Hematopoietic multipotent progenitor cell treated with erythropoietin and hydrocortisone succinate and interleukin-3 and kit ligand, for 4 days (in vitro differentiated cells): ENCODE data around the gene CSNK2A1.

Source experiments
- DNase-seq: peaks from one replicate; pipeline ENCODE4 v3.0.0-alpha.2; 2015

The CSNK2A1 gene

GRCh38 chr20:563187-563586 is 19.6 kb upstream of the CSNK2A1 start:
- no peak for DNase-seq

DNA sequence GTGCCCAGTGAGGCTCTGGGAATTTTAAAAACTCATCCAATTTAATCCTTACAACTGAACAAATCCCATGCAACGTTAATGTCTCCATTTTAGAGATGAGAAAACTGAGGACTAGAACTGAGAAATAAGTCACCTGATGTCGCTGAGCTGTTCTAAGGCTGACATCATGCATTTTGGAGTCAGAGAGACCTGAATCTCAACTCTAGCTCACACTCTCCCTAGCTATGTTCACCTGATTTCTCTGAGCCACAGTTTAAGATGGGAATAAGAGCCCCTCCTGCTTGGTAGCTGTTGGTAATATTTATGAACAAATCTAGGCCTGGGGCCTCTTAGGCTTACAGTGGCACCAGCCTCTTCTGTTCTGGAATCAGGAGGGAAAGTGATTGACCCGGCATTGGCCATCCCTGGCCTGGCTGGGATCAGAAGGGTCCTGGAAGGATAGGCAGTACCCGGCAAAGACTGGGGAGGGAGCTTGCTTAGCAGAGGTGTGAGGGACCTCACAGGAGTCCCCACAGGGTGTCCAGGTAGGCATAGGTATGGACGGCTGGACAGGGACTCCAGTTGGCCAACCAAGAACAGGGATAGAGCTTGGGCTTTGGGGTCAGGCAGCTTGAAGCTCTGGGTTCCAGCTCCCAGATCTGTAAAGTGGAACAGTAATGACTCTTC is 18.8 kb upstream of the CSNK2A1 start:
- no peak for DNase-seq

DNA sequence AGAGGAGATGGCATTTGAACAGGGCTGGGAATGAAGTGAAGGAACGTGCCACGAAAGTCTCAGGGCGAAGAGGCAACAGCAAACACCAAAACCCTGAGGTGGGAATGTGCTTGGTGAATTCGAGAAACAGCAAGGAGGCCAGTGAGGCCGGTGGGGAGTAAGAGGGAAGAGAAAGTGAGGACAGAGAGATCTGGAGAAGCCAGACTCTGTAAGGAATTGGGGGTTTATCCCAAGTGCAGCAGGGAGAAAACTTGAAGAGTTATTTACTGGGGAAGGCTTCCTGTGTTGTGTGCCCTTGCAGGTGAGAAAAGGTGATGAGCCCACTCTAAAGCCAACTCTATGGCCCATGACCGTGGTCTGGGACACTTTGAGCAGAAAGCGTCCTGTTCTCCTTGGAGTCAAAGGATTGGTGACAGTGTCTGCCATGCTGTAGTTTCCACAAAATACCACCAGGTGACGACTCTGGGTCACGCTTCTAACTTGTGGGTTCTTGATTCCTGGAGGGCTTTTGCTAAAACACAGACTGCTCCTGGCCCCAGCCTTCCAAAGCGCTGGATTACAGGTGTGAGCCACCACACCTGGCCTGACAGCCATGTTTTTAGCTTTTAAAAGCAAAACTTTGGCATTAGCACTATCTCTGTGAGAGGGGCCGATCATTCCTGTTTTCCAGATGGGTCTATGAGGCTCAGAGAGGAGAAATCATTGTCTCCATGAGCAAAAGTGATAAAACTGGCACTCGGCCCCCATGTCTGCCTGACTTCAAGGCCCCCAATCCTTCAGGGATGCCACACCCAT is 18.0 kb upstream of the CSNK2A1 start:
- peak; percentile 87 for DNase-seq

GRCh38 chr20:560680-561079 is 17.1 kb upstream of the CSNK2A1 start:
- DNase-seq, result no peak

- no peak for DNase-seq
Observed at GRCh38 chr20:558117-558516, 14.5 kb upstream of the CSNK2A1 start.

DNA sequence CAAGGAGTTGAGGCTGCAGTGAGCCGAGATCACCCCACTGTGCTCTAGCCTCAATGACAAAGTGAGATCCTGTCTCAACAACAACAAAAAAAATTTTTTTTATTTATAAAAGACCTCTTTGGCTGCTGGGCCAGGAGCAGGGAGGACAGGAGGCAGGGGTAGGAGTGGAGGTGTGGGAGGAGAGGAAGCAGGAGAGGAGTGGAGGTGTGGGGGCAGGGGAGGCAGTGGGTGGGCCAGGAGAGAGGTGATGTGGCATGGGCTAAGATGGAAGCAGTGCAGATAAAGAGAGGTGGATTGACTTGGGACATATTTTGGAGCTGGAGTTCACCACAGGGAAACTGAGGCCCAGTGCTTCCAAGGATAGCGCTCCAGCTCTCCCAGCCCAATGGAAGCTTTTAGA is 13.4 kb upstream of the CSNK2A1 start:
- no peak for DNase-seq

DNA sequence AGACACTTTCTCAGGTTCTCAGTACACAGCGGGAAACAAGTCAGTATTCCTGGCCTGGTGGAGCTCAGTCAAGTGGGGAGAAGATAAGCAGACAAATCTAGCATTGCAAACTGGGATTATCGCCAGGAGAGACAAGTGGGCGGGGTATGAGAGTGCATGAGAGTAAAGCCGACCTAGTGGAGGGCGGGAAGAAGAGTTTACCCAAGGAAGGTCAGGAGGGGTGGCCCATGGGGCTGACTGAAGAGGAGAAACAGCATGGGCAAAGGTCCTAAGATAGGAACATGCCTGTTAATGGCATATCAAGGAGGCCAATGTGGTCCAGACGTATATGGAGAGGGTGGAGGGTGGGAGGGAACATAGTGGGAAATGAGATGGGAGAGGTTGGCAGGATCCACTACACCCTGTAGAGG is 12.4 kb upstream of the CSNK2A1 start:
- DNase-seq, result peak; percentile 70

GRCh38 chr20:550611-551010 is 7.0 kb upstream of the CSNK2A1 start:
- no peak for DNase-seq

GRCh38 chr20:549722-550496 is 6.3 kb upstream of the CSNK2A1 start:
- peak; percentile 57 for DNase-seq

GRCh38 chr20:548906-549305 is 5.3 kb upstream of the CSNK2A1 start:
- DNase-seq, result peak; percentile 55

DNA sequence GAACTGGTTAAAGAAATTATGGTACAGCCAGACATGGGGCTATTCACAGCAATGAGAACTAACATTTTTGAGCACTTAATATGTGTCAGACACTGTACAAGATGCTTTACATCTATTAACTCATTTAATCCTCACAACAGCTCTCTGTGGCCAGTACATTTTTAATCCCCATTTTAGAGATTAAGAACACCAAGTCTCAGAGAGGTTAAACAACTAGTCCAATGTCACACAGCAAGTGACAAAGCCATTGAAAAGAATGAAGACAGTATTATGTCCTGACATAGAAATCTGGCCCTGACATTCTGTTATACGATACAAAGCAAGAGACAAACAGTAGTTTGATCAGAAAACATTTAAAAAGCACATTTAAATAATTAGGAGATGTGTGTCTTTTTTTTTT is 3.8 kb upstream of the CSNK2A1 start:
- DNase-seq, result no peak

DNA sequence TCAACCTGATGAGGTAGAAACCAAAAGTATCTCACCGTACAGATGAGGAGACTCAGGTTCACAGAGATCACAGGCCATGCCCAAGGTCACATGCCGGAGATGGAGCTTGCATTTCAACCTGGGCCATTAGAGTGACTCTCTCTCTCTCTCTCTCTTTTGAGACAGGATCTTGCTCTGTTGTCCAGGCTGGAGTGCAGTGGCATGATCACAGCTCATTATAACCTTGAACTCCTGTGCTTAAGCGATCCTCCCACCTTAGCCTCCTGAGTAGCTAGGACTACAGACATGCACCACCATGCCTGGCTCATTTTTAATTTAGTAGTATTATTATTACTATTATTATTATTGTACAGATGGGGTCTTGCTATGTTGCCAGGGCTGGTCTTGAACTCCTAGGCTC is 2.8 kb upstream of the CSNK2A1 start:
- no peak for DNase-seq

GRCh38 chr20:544153-544725 is 649 bp upstream of the CSNK2A1 start:
- DNase-seq, result no peak

GRCh38 chr20:542777-543368 is 717 bp downstream of the CSNK2A1 start:
- DNase-seq, result peak; percentile 65

DNA sequence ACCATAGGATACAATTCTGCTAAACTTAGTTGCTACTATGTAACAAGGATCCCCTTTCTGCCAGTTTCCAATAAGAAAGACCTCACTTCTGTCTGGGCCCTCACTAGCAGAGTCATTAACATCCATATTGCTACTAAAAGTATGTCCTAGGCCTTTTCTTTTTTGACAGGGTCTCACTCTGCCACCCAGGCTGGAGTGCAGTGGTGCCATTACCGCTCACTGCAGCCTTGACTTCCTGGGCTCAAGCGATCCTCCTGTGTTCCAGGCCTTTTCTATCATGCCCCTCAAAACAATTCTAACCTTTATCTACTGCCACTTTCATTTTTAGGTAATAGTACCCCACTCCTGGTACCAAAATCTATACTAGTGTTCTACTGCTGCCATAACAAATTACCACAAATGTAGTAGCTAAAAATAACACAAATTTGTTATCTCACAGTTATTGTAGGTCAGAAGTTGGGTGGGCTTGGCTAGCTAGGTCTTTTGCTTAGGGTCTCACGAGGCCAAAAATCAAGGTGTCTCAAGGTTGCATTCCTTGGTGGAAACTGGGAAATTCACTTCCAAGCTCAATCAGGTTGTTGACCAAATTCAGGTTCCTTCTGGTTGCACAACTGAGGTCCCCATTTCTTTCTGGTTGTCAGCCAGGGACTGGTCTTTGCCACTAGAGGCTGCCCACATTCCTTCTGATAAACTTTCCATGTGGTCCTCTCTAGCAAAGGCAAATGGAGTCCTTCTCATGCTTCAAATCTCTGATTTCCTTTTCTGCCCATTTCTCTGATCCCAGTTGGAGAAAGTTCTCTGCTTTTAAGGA is 3.0 kb downstream of the CSNK2A1 start:
- peak; percentile 62 for DNase-seq

DNA sequence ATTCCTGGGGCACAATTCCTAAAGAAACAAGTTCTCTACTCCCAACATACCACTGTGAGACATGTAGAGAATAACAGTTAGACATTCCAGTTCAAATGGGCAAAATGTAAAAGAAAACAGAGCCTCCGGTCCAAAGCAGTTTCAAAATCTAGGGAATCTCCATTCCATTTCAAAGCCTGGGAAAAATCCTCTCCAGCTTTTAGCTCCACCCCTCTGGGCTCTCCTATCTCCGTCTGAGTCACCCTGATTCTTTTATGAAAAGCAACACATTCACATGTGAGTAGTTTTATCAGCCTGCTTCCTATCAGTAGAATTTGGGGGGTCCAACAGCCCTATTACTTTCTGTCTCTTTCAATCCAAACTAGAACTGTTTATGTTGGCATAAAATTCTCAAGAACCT is 3.7 kb downstream of the CSNK2A1 start:
- DNase-seq, result no peak

GRCh38 chr20:539191-539590 is 4.4 kb downstream of the CSNK2A1 start:
- DNase-seq, result peak; percentile 40

GRCh38 chr20:537983-538382 is 5.6 kb downstream of the CSNK2A1 start:
- DNase-seq, result no peak

GRCh38 chr20:536426-537010 is 7.1 kb downstream of the CSNK2A1 start:
- DNase-seq, result peak; percentile 71

DNA sequence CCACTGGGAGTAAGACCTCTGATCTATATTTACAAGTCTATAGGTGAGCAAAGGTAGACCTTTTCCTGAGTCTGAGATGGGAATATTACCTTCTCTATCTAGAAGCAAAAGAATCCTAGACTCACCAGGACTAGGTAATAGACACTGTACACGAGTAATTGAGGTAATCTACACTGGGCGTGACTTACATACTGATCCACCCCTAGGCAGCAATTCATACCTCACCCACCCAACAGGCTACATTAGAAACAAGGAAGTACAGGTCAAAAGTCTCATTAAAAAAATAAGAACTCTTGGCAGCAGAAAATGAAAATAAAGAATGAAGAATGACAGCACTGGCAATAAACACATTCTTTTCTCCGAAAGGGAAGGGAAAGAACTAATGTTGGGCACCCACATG is 7.6 kb downstream of the CSNK2A1 start:
- peak; percentile 67 for DNase-seq

DNA sequence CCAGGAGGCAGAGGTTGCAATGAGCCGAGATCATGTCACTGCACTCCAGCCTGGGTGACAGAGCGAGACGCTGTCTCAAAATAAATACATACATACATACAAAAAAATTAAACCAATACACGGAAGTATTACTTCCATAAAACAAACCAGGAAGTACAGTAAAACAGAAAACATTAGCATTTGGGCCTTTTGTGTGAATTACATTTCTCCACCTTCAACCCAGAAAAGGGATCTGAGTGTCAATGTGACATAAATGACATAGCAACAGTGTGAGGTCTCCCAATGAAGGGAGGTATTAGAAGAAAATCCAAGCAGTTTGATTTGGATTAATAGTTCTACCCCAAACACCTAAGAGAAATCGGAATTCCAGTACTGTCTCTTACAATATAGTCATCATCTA is 10.1 kb downstream of the CSNK2A1 start:
- no peak for DNase-seq

DNA sequence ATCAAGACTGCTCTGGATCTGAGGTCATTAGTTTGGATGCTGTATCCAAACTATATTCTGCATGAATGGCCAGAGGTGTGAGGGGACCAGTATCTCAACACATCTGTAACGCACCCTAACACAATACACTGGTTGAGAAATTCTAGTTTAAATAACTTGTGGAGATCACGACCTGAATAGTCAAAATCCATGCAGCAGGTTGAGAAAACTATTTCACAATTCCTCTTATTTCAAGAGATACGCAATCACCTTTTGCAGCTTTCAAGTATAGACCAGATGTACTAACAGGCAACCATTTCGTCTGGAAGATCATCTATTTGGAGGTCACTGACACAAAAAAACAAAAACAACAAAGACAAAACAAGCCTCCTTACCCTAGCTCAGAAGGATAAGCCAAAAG is 11.1 kb downstream of the CSNK2A1 start:
- no peak for DNase-seq
